ENCODE measurements around the gene RBPJ.

Gene RBPJ

GRCh38 chr4:26424153-26424552 is 103.3 kb downstream of the RBPJ start:
- no peak for DNase-seq

DNA sequence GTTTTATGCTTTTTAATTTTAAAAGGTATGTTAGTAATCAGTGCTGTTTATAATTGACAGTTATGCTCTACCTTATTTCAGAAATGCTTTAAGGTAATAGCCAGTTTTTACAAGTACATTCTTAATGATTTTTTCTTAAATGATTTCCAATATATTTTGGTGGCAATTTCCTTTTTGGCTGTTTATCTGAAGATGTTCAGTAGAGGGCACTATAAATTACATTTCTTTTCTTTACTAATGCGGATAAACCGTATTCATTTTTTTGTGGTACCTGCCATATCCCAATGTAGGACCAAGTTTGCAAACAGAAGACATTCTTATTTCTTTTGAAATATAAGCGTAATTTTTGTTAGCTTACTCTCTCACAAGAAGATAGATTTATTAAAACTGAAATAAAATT is 104.0 kb downstream of the RBPJ start:
- no peak for DNase-seq

DNA sequence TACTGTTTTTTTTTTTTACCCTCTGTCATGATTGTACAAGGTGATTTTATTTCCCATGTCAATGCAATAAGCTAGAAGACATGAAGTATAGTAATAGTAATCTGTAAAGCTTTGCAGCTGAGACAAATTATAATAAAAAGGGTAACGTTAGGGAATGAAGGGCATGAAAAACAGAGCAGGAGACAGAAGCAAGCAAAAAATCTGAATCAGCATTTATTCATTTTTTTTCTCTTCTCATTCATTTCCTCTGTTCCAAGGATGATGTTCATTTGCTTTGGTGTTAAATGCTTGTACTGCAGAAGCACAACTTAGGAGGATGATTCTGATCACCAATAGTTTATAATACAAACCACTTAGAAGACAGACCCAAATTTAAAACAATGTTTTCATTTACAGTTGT is 105.1 kb downstream of the RBPJ start:
- no peak for DNase-seq

GRCh38 chr4:26426892-26427291 is 106.1 kb downstream of the RBPJ start:
- DNase-seq = no peak

GRCh38 chr4:26429910-26430309 is 109.1 kb downstream of the RBPJ start:
- DNase-seq = no peak

DNA sequence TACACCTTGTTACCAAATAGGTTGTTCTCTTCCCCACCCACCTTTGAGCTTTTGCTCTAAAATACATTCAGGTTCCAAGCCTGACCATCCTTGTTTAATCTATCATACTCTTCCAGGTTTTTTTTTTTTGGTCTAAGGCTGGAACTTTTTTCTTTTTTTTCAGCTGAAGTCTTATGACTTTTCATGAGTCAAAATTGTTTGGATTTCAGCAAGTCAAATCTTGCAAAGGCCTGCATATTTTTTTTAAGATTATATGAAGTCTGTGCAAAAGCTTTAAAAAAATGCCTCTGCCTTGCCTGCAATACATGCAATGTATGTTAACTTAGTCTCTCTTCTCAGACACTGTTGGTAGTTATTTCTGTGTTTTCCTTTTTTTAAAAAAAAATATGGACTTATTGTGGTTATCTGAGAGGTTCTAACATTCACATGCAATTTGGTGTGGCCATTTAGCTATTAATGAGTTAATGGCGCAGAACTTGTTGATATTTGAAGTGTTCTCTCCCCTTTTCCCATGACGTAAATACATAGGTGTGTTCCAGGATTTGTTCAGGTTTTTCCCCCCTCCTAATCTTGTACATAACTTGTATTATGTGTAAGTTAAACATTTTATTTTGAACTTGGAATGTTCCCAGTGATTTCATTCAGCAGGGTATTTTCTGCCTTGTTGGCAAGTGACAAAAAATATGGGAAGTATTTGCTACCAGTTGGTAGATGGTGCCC is 110.8 kb downstream of the RBPJ start:
- no peak for DNase-seq

DNA sequence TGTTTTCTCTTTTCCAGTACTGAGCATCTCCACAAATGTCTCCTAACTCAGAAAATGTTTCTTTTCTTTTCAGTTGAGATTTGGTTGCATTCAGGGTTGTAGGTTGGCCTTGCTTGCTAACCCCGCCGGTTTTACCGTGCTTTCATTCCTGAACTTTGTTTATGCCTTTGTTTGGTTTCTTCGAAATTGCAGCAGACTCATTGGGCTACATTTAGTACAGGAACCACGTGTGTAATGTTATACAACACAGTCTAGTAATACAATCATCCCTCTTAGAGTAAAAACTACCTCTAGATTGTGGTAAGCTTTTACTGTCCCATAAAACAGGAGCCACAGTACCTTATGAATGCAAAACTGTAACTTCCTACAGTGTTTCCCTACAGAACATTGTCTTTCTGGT is 111.6 kb downstream of the RBPJ start:
- no peak for DNase-seq

DNA sequence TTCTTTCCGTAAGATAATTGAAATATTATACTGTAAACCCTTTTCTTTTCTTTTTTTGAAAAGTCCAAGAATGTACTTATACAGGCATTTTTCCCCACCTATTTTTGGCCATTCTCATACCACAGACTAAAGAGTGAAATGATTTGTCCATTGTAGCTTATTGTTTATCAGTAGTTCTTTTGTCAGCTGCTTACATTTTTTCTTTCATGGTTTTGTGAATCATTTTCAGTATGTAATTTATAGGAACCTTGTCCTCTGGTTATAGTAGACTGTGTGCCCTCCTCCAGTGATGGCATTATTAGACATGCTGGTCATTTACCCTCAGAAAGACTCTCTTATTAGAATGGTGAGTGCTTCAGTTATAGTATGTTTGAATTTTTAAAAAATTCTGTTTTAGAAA is 112.7 kb downstream of the RBPJ start:
- no peak for DNase-seq

DNA sequence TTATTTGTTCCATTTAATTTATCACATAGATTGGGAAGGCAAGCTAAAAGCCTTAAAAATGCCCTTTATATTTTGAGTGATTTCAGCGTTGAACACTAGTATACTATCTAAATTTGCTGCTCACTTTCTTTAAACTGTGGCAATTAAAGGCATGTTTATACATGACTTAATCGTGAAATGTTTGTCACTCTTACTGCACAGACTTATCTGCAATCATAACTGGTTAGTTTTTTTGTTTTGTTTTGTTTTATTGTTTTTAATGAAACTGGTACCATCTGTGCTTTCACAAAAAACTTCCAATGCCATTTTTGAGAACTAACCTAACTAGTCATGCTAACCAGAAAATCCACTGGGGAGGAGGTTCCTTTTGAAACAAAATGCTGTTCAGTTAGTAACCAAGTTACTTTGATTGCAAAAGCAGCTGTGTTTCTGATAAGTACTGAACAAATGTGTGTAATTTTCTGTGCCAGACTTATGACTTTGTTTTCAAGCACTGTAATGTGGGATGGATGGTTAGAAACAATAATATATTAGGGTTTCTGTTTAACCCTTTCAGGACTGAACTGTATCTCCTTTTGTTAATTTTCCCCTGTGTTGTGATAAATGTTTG is 113.3 kb downstream of the RBPJ start:
- no peak for DNase-seq

DNA sequence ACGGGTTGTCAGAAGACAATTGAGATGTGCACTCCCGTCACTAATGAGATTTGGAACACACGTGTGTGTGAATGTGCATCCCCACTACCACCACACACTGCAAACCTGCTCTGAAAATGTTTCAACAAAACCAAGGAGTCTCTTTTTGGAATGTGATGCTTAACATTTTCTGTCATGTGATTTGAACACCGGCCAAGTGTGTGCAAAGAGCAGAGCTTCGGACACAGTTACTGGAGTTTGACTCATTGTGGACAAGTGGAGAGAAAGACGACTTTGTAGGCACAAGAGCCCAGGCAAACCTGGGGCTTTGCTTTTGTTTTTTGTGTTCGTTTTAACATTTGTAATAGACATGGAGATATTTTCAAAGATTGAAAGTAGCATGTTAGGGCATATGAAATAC is 120.3 kb downstream of the RBPJ start:
- no peak for DNase-seq

- no peak for DNase-seq
Measured at GRCh38 chr4:26441771-26442170, 121.0 kb downstream of the RBPJ start.

- no peak for DNase-seq
Measured at GRCh38 chr4:26447378-26447777, 126.6 kb downstream of the RBPJ start.

- DNase-seq = no peak
Measured at GRCh38 chr4:26450418-26450817, 129.6 kb downstream of the RBPJ start.

DNA sequence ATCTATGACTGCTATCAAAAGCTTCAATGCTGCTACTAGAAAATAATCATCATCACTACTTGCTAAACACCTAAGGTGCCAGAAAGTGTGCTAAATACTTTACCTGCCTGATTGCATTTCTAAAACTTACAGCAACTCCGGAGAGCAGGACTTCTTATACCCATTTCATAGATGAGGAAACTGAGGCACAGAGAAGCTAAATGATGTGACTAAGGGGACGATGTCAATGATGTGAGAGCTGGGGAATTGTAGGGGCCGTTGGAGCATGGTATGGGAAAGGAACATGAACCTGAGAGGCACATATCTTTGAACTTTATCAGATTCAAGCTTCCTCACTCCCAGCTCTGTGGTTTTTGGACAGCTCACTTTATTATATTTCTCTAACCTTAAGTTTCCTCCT is 130.8 kb downstream of the RBPJ start:
- DNase-seq = no peak

- no peak for DNase-seq
Measured at GRCh38 chr4:26452565-26453531, 132.0 kb downstream of the RBPJ start.

- no peak for DNase-seq
Measured at GRCh38 chr4:26454961-26455360, 134.1 kb downstream of the RBPJ start.

GRCh38 chr4:26455571-26455970 is 134.8 kb downstream of the RBPJ start:
- DNase-seq = no peak

- DNase-seq = no peak
Measured at GRCh38 chr4:26457412-26457811, 136.6 kb downstream of the RBPJ start.

DNA sequence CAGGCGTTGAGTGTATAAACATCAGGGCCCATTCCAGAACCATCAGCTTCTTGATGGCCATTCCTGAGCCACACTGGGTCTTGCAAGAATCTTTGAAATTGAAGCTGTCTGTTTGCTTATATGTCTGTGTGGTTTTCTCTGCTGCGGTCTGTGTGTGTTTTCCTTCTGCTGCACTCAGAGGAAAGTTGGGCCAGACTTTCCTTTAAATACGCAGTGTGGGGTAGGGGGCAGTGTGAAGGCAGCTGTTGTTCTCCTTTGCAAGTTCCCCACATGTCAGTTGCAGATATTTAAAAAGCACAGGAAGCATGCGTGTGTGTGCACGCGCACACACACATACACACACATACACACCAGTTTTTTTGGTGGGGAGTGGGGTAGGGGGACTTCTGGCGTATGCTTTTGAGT is 137.3 kb downstream of the RBPJ start:
- peak; percentile 56 for DNase-seq

DNA sequence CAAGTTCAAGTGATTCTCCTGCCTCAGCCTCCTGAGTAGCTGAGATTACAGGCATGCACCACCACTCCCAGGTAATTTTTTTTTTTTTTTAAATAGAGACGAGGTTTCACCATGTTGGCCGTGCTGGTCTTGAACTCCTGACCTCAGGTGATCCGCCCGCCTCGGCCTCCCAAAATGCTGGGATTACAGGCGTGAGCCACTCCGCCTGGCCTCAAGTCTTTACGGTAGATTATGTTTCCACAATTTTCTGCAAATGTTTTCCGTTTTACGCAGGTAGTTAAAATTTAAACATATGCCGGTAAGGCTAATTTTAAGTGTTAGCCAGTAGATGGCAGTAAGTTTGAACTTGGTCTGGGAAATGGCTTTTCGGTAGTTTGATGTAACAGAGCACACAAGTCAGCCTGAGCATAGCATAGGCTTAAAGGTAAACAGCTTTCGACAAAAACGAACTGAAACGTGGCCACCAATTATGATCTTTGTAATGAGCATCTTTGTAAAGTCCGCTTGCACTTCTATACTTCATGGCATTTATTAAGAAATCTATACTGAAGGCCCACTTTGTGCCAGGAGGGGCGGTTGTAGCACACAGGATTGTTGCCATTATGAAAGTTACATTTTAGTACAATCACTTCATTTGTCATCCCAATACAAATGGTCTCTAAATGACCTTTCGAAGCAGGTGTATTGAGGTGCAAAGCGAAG is 138.4 kb downstream of the RBPJ start:
- no peak for DNase-seq

DNA sequence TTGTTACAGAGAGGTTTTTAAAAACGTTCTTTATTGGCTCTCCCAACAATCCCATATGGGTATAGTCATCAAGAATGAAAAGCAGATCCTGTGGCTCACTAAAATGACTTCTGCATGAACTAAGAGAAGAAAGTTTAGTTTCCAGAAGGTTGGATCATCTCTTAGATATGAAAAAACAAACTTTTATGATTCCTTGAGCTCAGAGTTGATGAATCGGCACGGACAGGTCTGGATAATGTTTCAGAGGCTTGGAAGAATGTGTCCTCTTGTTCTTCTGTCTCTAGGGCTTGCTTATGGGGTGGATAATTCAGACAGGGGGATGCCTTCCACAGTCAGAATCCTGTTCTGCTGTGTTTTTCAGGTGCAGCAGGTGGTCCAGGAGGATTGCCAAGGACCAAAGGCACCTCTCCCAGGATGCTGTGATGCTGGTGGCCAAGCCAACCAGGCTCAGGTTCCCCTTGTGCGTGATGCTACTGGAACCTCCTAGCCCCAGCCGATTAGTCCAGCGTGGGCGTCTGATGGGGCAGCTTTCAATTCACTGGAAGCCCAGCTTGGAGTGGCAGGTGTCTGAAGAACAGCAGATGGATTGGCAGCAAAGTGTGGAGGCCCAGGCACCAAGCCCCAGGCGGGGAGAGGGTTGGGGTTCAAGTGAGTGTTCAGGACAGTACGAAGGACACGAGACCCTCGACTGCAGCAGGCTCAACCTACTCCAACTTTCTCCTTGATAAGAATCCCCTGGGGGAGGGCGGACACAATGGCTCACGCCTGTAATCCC is 139.1 kb downstream of the RBPJ start:
- DNase-seq = no peak

DNA sequence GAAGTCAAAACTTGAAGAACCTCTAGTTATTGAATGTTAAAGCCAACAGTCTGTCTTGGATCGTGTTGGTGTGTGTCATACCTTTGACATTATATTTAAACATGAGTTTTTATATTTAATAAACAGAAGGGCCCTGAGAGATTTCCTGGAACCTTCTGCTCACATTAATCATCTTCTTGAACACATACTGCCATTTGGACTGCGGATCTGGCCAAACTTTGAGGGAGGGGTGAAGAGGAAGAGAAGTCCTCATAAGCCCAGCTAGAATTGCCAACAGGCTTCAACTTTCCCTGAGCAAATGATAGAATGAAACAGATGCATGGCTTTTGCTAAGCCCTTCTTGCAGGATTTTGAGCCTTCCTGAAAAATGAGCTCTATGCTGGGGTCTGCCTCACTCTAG is 142.1 kb downstream of the RBPJ start:
- DNase-seq = no peak

All from right forelimb (tissue), 1 donor.